Adipocyte (in vitro differentiated cells): ENCODE results near the gene RNPEPL1.

Experiments used
- DNase-seq: peaks from one replicate; pipeline ENCODE4 v3.0.0-alpha.2; 2015; ENCODE audit warnings: low read depth
- H3K27me3 ChIP-seq: replicated peaks from 2 replicates; pipeline ENCODE4 v1.7.0; 2013; ENCODE audit warnings: mild to moderate bottlenecking, low read length, moderate library complexity; ENCODE audit not compliant: control insufficient read depth, insufficient read depth
- H3K36me3 ChIP-seq: 2 replicates; pipeline ENCODE4 v1.7.0; 2013; ENCODE audit warnings: low read length, mild to moderate bottlenecking, moderate library complexity; ENCODE audit not compliant: control insufficient read depth, insufficient read depth, severe bottlenecking
- H3K4me1 ChIP-seq: 2 replicates; pipeline ENCODE4 v1.7.0; 2013; ENCODE audit warnings: mild to moderate bottlenecking, low read length, moderate library complexity; ENCODE audit not compliant: control insufficient read depth, insufficient read depth
- H3K4me3 ChIP-seq: 2 replicates; pipeline ENCODE4 v1.7.0; 2013; ENCODE audit warnings: mild to moderate bottlenecking, low read length, moderate library complexity
- H3K9ac ChIP-seq: 2 replicates; pipeline ENCODE4 v1.7.0; 2013; ENCODE audit warnings: mild to moderate bottlenecking, low read length, moderate library complexity
- H3K9me3 ChIP-seq: 2 replicates; pipeline ENCODE4 v1.7.0; 2013; ENCODE audit warnings: mild to moderate bottlenecking, low read length, moderate library complexity; ENCODE audit not compliant: control insufficient read depth

RNPEPL1 gene

DNA sequence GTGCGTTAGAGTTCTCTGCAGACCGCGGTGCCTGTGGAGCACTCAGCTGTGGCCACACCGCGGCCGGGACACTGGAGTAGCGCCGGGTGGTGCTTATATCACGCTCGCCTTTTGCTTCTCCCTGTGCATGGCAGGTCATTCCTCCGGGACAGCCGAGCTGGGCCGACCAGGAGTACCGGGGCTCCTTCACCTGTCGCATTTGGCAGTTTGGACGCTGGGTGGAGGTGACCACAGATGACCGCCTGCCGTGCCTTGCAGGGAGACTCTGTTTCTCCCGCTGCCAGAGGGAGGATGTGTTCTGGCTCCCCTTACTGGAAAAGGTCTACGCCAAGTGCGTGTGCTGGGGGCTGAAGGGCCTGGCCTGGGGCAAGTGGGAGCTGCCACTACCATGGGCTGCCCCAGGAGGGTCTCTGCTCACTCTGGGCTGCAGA, 22.4 kb downstream of the RNPEPL1 start:
- no peak for DNase-seq
- peaks cover 15% of the 10 kb centered on the region for H3K36me3 ChIP-seq
- H3K27me3 ChIP-seq = no peaks in the 10 kb centered on the region
- H3K9me3 ChIP-seq = no peaks in the 10 kb centered on the region
- no peak overlapping the region for H3K9ac ChIP-seq
- H3K4me3 ChIP-seq = no peak overlapping the region
- peaks cover 16% of the 10 kb centered on the region for H3K4me1 ChIP-seq

- Histone ChIP-seq H3K9me3 (no peaks in the 10 kb centered on the region), H3K27me3 (no peaks in the 10 kb centered on the region), H3K36me3 (peaks cover 15% of the 10 kb centered on the region), H3K4me1 (peaks cover 15% of the 10 kb centered on the region), H3K9ac (no peak overlapping the region), H3K4me3 (no peak overlapping the region)
- no peak for DNase-seq
These were observed 22.9 kb downstream of the RNPEPL1 start for GRCh38 chr2:240591226-240591625.

- no peaks in the 10 kb centered on the region for H3K27me3 ChIP-seq
- no peak overlapping the region for H3K9ac ChIP-seq
- H3K9me3 ChIP-seq = no peaks in the 10 kb centered on the region
- H3K4me1 ChIP-seq = peaks cover 15% of the 10 kb centered on the region
- no peak overlapping the region for H3K4me3 ChIP-seq
- DNase-seq = no peak
- H3K36me3 ChIP-seq = peaks cover 15% of the 10 kb centered on the region
These were observed 23.5 kb downstream of the RNPEPL1 start for GRCh38 chr2:240591784-240592183.

DNA sequence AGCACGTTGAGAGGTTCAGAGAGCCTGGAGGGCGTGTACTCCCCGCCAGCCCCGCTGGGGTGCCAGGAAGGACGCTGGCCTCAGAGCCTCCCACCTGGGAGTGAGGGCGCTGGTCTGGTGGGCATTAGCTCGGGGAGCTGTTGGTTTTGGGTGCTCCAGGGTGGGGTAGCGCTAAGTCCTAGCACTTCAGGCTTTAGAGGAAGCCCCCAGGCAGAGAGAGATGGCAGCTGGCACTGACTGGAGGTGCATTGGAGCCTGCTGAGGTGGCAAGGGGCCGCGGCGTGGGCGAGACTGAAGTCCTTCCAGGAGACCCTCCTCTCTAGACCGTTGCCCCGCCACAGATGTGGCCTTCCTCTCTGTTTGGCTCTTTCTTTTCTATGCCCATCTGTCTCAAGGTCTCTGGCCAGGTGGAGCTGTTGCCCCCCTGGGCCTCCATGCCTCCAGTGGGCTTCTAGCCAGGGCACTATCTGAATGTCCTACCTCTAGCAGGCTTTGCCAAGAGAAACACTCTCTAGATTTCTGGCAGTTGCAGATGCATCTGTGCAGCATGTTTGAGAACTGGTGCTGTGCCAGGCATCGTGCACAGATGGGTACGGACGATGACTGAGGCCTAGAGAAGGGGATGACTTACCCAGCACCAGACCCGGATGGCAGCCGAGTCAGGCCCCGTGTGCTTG, 24.9 kb downstream of the RNPEPL1 start:
- Histone ChIP-seq H3K9me3 (no peaks in the 10 kb centered on the region), H3K27me3 (no peaks in the 10 kb centered on the region), H3K9ac (no peak overlapping the region), H3K4me1 (peaks cover 4% of the 10 kb centered on the region), H3K36me3 (peaks cover 15% of the 10 kb centered on the region), H3K4me3 (no peak overlapping the region)
- no peak for DNase-seq

DNA sequence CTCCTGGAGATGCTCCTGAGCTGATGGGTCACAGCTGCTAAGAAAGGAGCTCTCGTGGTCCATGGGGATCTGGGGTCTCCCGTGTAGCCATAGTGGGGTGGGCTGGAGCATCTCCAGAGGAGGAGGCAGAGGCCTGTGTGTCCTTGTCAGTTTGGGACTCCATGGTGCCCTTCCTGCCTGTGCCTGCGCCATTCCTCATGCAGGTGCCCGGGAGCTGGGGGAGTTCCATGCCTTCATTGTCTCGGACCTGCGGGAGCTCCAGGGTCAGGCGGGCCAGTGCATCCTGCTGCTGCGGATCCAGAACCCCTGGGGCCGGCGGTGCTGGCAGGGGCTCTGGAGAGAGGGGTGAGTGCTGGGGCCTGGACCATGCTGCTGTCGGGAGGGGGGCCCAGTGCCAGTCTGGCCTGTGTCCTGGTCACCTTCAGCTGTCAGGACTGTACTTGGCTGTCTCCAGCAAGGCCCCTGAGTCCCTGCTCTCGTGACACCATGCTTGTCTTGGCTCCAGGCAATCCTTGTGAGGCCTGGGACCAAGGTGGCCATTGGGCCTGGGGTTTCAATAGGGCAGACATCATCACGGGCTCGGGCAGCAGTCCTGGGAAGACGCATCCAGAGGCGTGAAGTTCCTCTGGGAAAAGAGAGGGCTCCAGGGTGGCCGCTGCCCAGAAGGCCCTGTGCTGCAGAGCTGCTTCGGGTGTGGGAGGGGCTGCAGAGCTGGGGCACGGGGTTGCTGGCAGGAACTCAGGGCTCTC, 25.6 kb downstream of the RNPEPL1 start:
- Histone ChIP-seq H3K36me3 (peaks cover 22% of the 10 kb centered on the region), H3K9me3 (no peaks in the 10 kb centered on the region), H3K27me3 (no peaks in the 10 kb centered on the region), H3K9ac (no peak overlapping the region), H3K4me3 (no peak overlapping the region), H3K4me1 (no peaks in the 10 kb centered on the region)
- no peak for DNase-seq

DNA sequence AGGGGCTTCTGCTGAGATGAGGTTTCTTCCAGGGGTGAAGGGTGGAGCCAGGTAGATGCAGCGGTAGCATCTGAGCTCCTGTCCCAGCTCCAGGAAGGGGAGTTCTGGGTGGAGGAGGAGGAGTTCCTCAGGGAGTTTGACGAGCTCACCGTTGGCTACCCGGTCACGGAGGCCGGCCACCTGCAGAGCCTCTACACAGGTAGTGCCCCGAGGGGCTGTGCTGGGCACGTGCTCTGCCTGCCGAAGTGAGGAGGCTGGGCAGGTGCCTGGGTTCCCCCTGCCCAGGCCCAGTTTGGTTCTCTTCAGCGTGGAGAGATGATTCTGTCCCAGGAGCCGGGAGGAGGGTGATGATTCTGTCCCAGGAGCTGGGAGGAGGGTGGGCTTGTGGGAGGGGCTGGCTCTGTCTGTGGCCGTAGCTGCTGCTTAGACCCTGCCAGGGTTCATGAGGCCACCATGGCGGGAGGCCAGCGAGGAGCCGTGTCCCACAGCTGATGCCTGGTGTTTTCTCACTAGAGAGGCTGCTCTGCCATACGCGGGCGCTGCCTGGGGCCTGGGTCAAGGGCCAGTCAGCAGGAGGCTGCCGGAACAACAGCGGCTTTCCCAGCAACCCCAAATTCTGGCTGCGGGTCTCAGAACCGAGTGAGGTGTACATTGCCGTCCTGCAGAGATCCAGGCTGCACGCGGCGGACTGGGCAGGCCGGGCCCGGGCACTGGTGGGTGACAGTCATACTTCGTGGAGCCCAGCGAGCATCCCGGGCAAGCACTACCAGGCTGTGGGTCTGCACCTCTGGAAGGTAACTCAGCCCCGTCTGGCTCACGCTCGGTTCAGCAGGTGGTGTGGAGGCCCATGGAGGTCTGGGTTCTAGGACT, 26.5 kb downstream of the RNPEPL1 start:
- Histone ChIP-seq H3K27me3 (no peaks in the 10 kb centered on the region), H3K36me3 (peaks cover 24% of the 10 kb centered on the region), H3K9ac (no peak overlapping the region), H3K4me3 (no peak overlapping the region), H3K4me1 (no peaks in the 10 kb centered on the region), H3K9me3 (no peaks in the 10 kb centered on the region)
- no peak for DNase-seq

- Histone ChIP-seq H3K9ac (no peak overlapping the region), H3K9me3 (no peaks in the 10 kb centered on the region), H3K27me3 (no peaks in the 10 kb centered on the region), H3K36me3 (peaks cover 18% of the 10 kb centered on the region), H3K4me1 (no peaks in the 10 kb centered on the region), H3K4me3 (no peak overlapping the region)
- no peak for DNase-seq
These were observed 27.2 kb downstream of the RNPEPL1 start for GRCh38 chr2:240595381-240596079.

- Histone ChIP-seq H3K4me1 (no peaks in the 10 kb centered on the region), H3K9ac (no peak overlapping the region), H3K36me3 (peaks cover 14% of the 10 kb centered on the region), H3K4me3 (no peak overlapping the region), H3K9me3 (no peaks in the 10 kb centered on the region), H3K27me3 (no peaks in the 10 kb centered on the region)
- no peak for DNase-seq
These were observed 27.8 kb downstream of the RNPEPL1 start for GRCh38 chr2:240596080-240596460.

- Histone ChIP-seq H3K9me3 (no peaks in the 10 kb centered on the region), H3K4me1 (no peaks in the 10 kb centered on the region), H3K4me3 (no peak overlapping the region), H3K36me3 (peaks cover 12% of the 10 kb centered on the region), H3K9ac (no peak overlapping the region), H3K27me3 (no peaks in the 10 kb centered on the region)
- no peak for DNase-seq
These were observed 28.2 kb downstream of the RNPEPL1 start for GRCh38 chr2:240596491-240596931.

DNA sequence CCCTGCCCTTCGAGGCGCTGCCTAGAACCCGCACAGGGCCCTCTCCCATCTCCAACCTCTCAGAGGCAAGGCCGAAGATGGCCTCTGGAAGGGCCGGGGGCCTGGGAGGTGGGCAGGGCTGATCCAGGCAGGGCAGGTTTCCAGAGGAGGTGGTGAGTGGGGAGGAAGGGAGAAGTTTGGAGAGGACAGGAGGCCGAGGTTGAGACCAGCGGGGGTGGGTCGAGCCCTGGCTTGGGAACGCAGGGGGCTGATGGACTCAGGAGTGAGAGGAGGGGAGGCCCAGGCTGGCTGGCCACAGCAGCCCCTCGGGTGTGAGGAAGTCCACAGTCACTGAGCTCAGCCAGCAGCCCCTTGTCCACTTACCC, 28.8 kb downstream of the RNPEPL1 start:
- H3K4me1 ChIP-seq = no peaks in the 10 kb centered on the region
- no peak overlapping the region for H3K4me3 ChIP-seq
- H3K9me3 ChIP-seq = no peaks in the 10 kb centered on the region
- H3K9ac ChIP-seq = no peak overlapping the region
- DNase-seq = no peak
- H3K27me3 ChIP-seq = no peaks in the 10 kb centered on the region
- peaks cover 10% of the 10 kb centered on the region for H3K36me3 ChIP-seq
